Endothelial cell of umbilical vein (primary cell): Measurements from ENCODE around the gene C12orf43. TPM values are rescaled to one million over a fixed set of nuclear protein-coding genes. Genes with fewer than 3 reads are reported as not detected.

Experiments used
- BruUV-seq: library from RNA; stranded (reverse); fragments of 400-500 nt; replicated peaks from 2 replicates; lab custom pipeline; 2021; lab: Mats Ljungman, UMichigan
- CTCF ChIA-PET: fragments of 300-600, 350-600 bp; sonication (Branson Sonifier 250); formaldehyde crosslinking; loops from one replicate; lab custom pipeline; 2021; ENCODE audit warnings: antibody characterized with exemption, inconsistent platforms; lab: Charles Lee
- POLR2A ChIA-PET: fragments of 300-600, 350-600 bp; sonication (Branson Sonifier 250); formaldehyde crosslinking; loops from one replicate; lab custom pipeline; 2021; ENCODE audit warnings: antibody characterized with exemption, inconsistent platforms; lab: Charles Lee
- DNase-seq: peaks from one replicate; pipeline ENCODE4 v3.0.0-alpha.2; 2011; ENCODE audit warnings: low read depth, low spot score
- FAIRE-seq: peaks from 2 replicates; lab custom pipeline; 2011; peaks lifted over from hg19 to GRCh38; lab: Jason Lieb, UNC
- H2AFZ ChIP-seq: 2 replicates; pipeline ENCODE4 v1.6.0; 2012; ENCODE audit warnings: low read depth, low read length, control low read depth, inconsistent platforms
- H3K27ac ChIP-seq: 2 replicates; pipeline ENCODE4 v1.5.1; 2011; ENCODE audit warnings: low read depth, mild to moderate bottlenecking, control low read depth, low read length, moderate library complexity; ENCODE audit not compliant: insufficient read depth
- H3K27me3 ChIP-seq, 2 experiments: 2 replicates each; pipeline versions ENCODE4 v1.6.0 to v1.6.1; 2011; ENCODE audit warnings: low read length in 2 of 2, mixed read lengths in 1 of 2; ENCODE audit not compliant: control insufficient read depth in 2 of 2, insufficient read depth in 2 of 2
- H3K36me3 ChIP-seq, 2 experiments: 2 replicates in 1 of 2; 3 replicates in 1 of 2; pipeline ENCODE4 v1.5.1; 2011; ENCODE audit warnings: low read length in 2 of 2, mild to moderate bottlenecking in 1 of 2, moderate library complexity in 1 of 2; ENCODE audit not compliant: control insufficient read depth in 2 of 2, insufficient read depth in 2 of 2; ENCODE audit errors: extremely low read depth in 1 of 2
- H3K4me1 ChIP-seq: 3 replicates; pipeline ENCODE4 v1.5.1; 2011; ENCODE audit warnings: mild to moderate bottlenecking, low read length; ENCODE audit not compliant: control insufficient read depth, insufficient read depth; ENCODE audit errors: extremely low read depth
- H3K4me2 ChIP-seq: 2 replicates; pipeline ENCODE4 v1.6.1; 2011; ENCODE audit warnings: low read length, control low read depth, mixed read lengths; ENCODE audit not compliant: insufficient read depth
- H3K4me3 ChIP-seq, 3 experiments: fragments of 200-600 bp in 1 of 3; sonication (generic), shearing (Covaris generic) in 1 of 3; replicated peaks in 1 of 3; 2 replicates each; pipeline ENCODE4 v1.5.1; 2011 to 2016; ENCODE audit warnings: control low read depth in 3 of 3, low read length in 3 of 3, mild to moderate bottlenecking in 2 of 3, inconsistent platforms in 1 of 3, low read depth in 1 of 3, moderate library complexity in 1 of 3; ENCODE audit not compliant: insufficient read depth in 1 of 3
- H3K79me2 ChIP-seq: 2 replicates; pipeline ENCODE4 v1.6.0; 2012; ENCODE audit warnings: low read length, inconsistent platforms; ENCODE audit not compliant: control insufficient read depth, insufficient read depth
- H3K9ac ChIP-seq: replicated peaks from 2 replicates; pipeline ENCODE3; 2011; ENCODE audit warnings: low read length, control low read depth; ENCODE audit not compliant: insufficient read depth; ENCODE audit errors: extremely low read depth
- H3K9me1 ChIP-seq: replicated peaks from 3 replicates; pipeline ENCODE4 v1.6.0; 2011; ENCODE audit warnings: mild to moderate bottlenecking, low read length; ENCODE audit not compliant: control insufficient read depth, insufficient read depth; ENCODE audit errors: extremely low read depth
- H3K9me3 ChIP-seq: replicated peaks from 2 replicates; pipeline ENCODE4 v1.5.1; 2012; ENCODE audit warnings: low read length, inconsistent platforms; ENCODE audit not compliant: control insufficient read depth, insufficient read depth
- H4K20me1 ChIP-seq: replicated peaks from 2 replicates; pipeline ENCODE3; 2011; ENCODE audit warnings: mild to moderate bottlenecking, low read length; ENCODE audit not compliant: control insufficient read depth, insufficient read depth; ENCODE audit errors: extremely low read depth
- EZH2 ChIP-seq: IDR thresholded peaks from 2 replicates; pipeline ENCODE4 v1.6.1; 2012; ENCODE audit warnings: borderline replicate concordance, low read depth, mild to moderate bottlenecking, moderate library complexity, low read length, inconsistent platforms; ENCODE audit not compliant: severe bottlenecking
- FOS ChIP-seq: IDR thresholded peaks from 2 replicates; pipeline ENCODE4 v1.6.1; 2011; ENCODE audit warnings: mild to moderate bottlenecking, low read length, moderate library complexity, borderline replicate concordance; ENCODE audit not compliant: insufficient read depth
- GATA2 ChIP-seq: IDR thresholded peaks from 2 replicates; pipeline ENCODE4 v1.7.0; 2011; ENCODE audit warnings: low read depth, mild to moderate bottlenecking, moderate library complexity, mixed read lengths, low read length; ENCODE audit not compliant: insufficient read length, insufficient read depth
- JUN ChIP-seq: IDR thresholded peaks from 2 replicates; pipeline ENCODE4 v1.6.1; 2011; ENCODE audit warnings: borderline replicate concordance, low read depth; ENCODE audit not compliant: insufficient read length, insufficient read depth
- MAX ChIP-seq: IDR thresholded peaks from 2 replicates; pipeline ENCODE4 v1.6.1; 2011; ENCODE audit not compliant: insufficient read depth, insufficient read length
- MYC ChIP-seq: IDR thresholded peaks from one replicate; pipeline ENCODE4 v1.6.1; 2011; ENCODE audit warnings: mild to moderate bottlenecking, low read depth, low read length
- POLR2A ChIP-seq: IDR thresholded peaks from 2 replicates; pipeline ENCODE4 v1.6.1; 2012; ENCODE audit warnings: low read depth, mild to moderate bottlenecking, control low read depth, low read length
- POLR2AphosphoS5 ChIP-seq: IDR thresholded peaks from 2 replicates; pipeline ENCODE4 v1.6.1; 2012; ENCODE audit warnings: low read depth, mild to moderate bottlenecking, control low read depth, low read length, moderate library complexity; ENCODE audit not compliant: insufficient read depth
- dilution Hi-C: fragments of 300-500 bp; cut with MboI; formaldehyde crosslinking; loops from one replicate; pipeline ENCODE4 v1.15.0; 2019; ENCODE audit warnings: low sequenced_read_pairs; ENCODE audit not compliant: extremely low pct_ligation_motif_present
- intact Hi-C: fragments of 100-400 bp; cut with micrococcal nuclease; formaldehyde crosslinking; loops from one replicate; pipeline ENCODE4 v1.10.0; 2022
- polyA plus RNA-seq, 4 experiments: library from polyadenylated mRNA; depleted of rRNA in 3 of 4; stranded (reverse) in 3 of 4; unstranded in 1 of 4; fragments of >200 nt; gene quantifications; 2 replicates each; pipeline versions ENCODE4 v1.2.1 to v1.2.3, GENCODE V29; 2011 to 2012; ENCODE audit warnings: missing spikeins in 1 of 4
- total RNA-seq: library from RNA; stranded (reverse); gene quantifications from 2 replicates; pipeline ENCODE4 v1.2.3, GENCODE V29; 2021
- TF ChIP-seq, protein P1 (sequence below), 2 donors: IDR thresholded peaks; 1 replicate in 1 of 2; 2 replicates in 1 of 2; pipeline ENCODE4 v1.5.1; 2011; ENCODE audit warnings: low read length in 2 of 2, mild to moderate bottlenecking in 2 of 2, moderate library complexity in 2 of 2, control low read depth in 1 of 2, inconsistent platforms in 1 of 2, low read depth in 1 of 2; ENCODE audit not compliant: insufficient read depth in 1 of 2; ENCODE audit errors: extremely low read depth in 1 of 2

The C12orf43 gene
- total and polyA plus RNA-seq, 2 donors (not counting 3 experiments of a cell fraction or from before 2014, with no cell fraction given) = 12.3 to 24.7 TPM

- no peak overlapping the region for H3K4me2 ChIP-seq
- H3K36me3 ChIP-seq = no peaks in the 10 kb centered on the region
- BruUV-seq = no TSS peak
- peaks cover 9% of the 10 kb centered on the region for H3K79me2 ChIP-seq
- no peak overlapping the region for H3K4me3 ChIP-seq
- TF ChIP-seq GATA2 (no peak), FOS (no peak), MAX (no peak), EZH2 (no peak), POLR2A (no peak), MYC (no peak), JUN (no peak), POLR2AphosphoS5 (no peak)
- TF ChIP-seq, protein P1, sequence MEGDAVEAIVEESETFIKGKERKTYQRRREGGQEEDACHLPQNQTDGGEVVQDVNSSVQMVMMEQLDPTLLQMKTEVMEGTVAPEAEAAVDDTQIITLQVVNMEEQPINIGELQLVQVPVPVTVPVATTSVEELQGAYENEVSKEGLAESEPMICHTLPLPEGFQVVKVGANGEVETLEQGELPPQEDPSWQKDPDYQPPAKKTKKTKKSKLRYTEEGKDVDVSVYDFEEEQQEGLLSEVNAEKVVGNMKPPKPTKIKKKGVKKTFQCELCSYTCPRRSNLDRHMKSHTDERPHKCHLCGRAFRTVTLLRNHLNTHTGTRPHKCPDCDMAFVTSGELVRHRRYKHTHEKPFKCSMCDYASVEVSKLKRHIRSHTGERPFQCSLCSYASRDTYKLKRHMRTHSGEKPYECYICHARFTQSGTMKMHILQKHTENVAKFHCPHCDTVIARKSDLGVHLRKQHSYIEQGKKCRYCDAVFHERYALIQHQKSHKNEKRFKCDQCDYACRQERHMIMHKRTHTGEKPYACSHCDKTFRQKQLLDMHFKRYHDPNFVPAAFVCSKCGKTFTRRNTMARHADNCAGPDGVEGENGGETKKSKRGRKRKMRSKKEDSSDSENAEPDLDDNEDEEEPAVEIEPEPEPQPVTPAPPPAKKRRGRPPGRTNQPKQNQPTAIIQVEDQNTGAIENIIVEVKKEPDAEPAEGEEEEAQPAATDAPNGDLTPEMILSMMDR (IDR thresholded peaks at IDR 0.05; ENCODE audit: extremely low read depth in 1 of 2, insufficient read depth in 1 of 2, low read depth in 1 of 2, low read length in 2 of 2) = no peak
- H3K9me3 ChIP-seq = no peaks in the 10 kb centered on the region
- H2AFZ ChIP-seq = no peak overlapping the region
- ChIA-PET POLR2A (no interaction called here), CTCF (interaction anchor here (1.8 kb wide), 1 partner anchor 8 kb away, joined by 8 read pairs; no protein-coding TSS in a partner anchor)
- peaks cover 3% of the 10 kb centered on the region for H3K4me1 ChIP-seq
- DNase-seq (no peak), FAIRE-seq (no peak)
- no peaks in the 10 kb centered on the region for H4K20me1 ChIP-seq
- peaks cover 3 to 6% of the 10 kb centered on the region in 2 experiments for H3K27me3 ChIP-seq
- dilution Hi-C loops = no loop called here
- no peak overlapping the region for H3K27ac ChIP-seq
- no peak overlapping the region for H3K9ac ChIP-seq
- H3K9me1 ChIP-seq = no peaks in the 10 kb centered on the region
- intact Hi-C loops = no loop called here
Measured at GRCh38 chr12:121018860-121019617, 2.8 kb upstream of the C12orf43 start.
